Measurements from ENCODE around the gene CSF2.

CSF2 gene

GRCh38 chr5:132067941-132068808, 5.4 kb upstream of the CSF2 start:
- DNase-seq (ENCODE audit: low read depth in 3 of 3, low spot score in 1 of 3) = no peak

DNA sequence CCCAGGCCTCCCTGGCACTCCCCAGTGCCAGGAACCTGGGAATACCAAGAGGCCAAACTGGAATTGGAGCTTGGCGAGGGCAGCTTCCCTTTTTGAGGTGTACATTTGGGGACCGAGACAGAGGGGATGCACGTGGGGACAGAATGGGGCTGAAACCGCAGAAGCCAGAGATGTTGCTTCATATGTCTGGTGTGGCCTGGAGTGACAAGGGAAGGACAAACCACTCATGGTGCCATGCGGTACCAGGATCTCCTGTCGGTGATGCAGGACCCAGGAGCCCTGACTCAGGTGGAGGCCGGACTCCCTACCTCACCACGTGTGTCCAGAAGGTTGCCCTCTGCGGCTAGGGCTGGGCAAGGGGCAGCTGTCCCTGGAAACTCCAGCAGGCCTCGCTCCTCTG, 4.0 kb upstream of the CSF2 start:
- DNase-seq (ENCODE audit: low read depth in 3 of 3, low spot score in 1 of 3) = no peak

- DNase-seq (ENCODE audit: low read depth in 3 of 3, low spot score in 1 of 3) = no peak
Observed at GRCh38 chr5:132069994-132070393, 3.6 kb upstream of the CSF2 start.

DNA sequence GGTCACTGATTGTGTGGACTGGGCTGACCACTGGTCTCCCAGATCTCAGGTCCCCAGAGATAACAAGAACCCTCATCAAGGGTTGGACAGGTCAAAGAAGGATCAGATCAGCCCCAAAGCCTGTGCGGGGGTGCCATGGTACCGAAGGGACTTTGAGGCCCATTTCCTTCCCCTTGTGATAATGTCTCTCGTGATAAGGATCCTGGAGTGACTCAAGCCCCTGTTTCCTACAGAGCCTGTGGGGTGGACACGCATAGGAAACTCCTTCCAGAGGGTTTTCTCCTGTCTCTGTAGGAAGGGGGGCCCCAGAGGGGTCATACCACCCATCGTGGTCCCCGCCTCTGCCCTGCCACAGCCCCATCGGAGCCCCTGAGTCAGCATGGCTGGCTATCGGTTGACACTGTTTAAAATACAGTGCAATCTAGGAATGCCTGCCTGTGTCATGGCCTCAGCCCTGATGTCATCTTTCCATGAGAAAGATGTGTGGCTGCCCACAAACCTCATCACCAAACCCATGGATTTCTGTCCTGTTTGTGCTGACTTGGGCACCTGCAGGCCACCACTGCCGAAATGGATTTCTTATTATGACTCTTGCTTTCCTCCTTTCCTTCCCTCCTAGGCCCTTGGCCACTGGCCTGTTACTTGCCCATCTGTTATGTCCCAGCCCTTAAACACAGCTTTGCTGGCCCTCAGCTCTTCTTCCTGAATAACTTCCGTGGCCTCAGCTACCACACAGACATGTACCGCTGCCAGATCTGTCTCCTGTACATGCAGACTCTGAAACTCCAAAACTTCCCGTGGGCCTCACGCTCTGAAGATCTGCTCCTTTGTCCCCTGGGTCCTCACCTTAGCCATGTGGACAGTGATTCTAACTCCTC, 2.9 kb upstream of the CSF2 start:
- DNase-seq (ENCODE audit: low read depth in 3 of 3, low spot score in 1 of 3) = no peak

- no peak for DNase-seq (ENCODE audit: low read depth in 3 of 3, low spot score in 1 of 3)
Observed at GRCh38 chr5:132071338-132071707, 2.3 kb upstream of the CSF2 start.

DNA sequence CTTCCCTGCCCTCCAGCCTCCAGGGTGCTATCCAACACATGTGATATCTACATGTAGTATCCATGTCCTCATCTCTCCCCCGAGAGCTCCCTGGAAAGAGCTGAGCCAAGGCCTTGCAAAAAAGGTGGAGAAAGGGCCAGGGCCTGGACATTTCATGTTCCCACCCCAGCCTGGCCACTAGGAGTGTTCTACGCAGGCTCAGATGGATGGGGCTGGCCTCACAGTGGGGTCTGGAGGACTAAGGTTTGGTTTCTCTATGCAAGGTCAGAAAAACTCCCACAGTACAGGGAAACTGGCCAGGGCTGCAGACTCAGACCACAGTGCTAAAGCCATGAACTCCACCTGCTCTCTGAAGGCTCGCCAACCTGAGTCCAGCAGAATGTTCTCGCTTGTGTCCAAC, 1.5 kb upstream of the CSF2 start:
- DNase-seq (ENCODE audit: low read depth in 3 of 3, low spot score in 1 of 3) = no peak

DNA sequence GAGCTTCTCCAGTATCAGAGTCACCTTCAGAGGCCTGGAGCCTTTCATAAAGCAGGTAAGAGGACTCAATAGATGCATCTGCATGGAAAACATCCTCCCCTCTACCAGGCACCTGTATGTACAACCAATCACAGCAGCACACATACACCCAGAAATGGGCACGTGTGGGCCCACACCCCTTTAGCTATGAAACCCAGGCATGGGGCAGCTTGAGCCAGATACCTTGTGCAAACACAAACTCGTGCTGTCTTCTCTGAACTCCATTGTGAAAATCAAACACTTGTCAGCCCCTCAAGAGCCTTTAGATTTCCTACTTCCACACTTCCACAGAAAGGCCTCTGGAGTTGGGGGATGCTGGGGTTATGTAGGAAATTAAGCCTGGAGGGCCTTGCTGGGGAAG, 1.1 kb upstream of the CSF2 start:
- DNase-seq (ENCODE audit: low read depth in 3 of 3, low spot score in 1 of 3) = no peak

DNA sequence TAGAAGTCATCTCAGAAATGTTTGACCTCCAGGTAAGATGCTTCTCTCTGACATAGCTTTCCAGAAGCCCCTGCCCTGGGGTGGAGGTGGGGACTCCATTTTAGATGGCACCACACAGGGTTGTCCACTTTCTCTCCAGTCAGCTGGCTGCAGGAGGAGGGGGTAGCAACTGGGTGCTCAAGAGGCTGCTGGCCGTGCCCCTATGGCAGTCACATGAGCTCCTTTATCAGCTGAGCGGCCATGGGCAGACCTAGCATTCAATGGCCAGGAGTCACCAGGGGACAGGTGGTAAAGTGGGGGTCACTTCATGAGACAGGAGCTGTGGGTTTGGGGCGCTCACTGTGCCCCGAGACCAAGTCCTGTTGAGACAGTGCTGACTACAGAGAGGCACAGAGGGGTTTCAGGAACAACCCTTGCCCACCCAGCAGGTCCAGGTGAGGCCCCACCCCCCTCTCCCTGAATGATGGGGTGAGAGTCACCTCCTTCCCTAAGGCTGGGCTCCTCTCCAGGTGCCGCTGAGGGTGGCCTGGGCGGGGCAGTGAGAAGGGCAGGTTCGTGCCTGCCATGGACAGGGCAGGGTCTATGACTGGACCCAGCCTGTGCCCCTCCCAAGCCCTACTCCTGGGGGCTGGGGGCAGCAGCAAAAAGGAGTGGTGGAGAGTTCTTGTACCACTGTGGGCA, 642 bp downstream of the CSF2 start:
- DNase-seq (ENCODE audit: low read depth in 3 of 3, low spot score in 1 of 3) = no peak

- no peak for DNase-seq (ENCODE audit: low read depth in 3 of 3, low spot score in 1 of 3)
Observed at GRCh38 chr5:132074772-132075718, 1.5 kb downstream of the CSF2 start.

- DNase-seq (ENCODE audit: low read depth in 3 of 3, low spot score in 1 of 3) = no peak
Observed at GRCh38 chr5:132075719-132076077, 2.1 kb downstream of the CSF2 start.

DNA sequence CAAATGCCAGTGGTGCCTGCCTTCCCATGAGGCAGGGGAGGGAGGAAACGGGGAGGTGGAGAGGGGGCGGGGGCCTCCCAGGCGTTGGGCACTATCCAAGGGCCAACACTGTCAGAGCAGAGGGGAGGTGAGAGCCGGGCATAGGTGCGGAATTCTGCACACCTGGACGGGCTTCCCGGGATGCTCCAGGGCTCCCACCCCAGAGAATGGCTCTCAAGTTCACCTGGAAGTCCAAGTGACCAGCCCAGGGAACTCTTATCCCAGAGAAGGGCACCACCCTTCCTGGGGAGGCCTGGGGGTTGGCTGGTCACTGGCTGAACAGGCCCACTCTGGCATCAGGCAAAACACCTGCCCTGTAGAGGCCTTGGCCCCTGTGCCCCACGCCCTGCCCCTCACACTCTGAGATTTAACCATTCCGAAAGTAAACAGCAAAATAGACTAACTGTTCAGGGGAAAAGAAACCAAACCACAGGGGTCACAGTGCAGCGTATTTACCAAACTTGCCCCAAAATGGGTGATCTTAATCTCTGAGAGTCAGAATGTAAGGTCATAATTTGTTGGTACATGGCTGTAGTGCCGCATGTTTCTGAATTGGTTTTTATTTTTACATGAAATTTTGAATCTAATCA, 2.7 kb downstream of the CSF2 start:
- DNase-seq (ENCODE audit: low read depth in 3 of 3, low spot score in 1 of 3) = no peak

GRCh38 chr5:132076983-132077382, 3.4 kb downstream of the CSF2 start:
- DNase-seq (ENCODE audit: low read depth in 3 of 3, low spot score in 1 of 3) = no peak

- DNase-seq (ENCODE audit: low read depth in 3 of 3, low spot score in 1 of 3) = no peak
Observed at GRCh38 chr5:132079081-132079480, 5.5 kb downstream of the CSF2 start.

DNA sequence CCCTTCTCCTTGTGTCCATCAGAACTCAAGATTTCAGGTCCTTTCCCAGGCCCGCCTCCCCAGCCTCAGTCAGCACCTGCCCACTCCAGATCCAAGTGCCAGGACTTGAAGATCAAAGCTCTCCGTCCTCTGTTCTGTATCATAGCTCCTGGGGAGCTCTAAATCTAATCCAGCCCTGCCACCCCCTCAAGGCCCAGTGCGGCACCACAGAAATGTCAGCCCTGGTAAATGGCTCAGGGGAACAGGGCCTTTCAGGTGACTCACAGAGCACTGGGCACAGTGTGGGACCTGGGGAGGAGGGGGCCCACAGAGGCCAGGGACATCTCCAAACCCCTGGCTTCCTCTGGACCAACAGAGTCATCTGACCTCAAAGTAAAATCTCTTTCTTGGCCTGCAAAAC, 6.0 kb downstream of the CSF2 start:
- no peak for DNase-seq (ENCODE audit: low read depth in 3 of 3, low spot score in 1 of 3)

DNA sequence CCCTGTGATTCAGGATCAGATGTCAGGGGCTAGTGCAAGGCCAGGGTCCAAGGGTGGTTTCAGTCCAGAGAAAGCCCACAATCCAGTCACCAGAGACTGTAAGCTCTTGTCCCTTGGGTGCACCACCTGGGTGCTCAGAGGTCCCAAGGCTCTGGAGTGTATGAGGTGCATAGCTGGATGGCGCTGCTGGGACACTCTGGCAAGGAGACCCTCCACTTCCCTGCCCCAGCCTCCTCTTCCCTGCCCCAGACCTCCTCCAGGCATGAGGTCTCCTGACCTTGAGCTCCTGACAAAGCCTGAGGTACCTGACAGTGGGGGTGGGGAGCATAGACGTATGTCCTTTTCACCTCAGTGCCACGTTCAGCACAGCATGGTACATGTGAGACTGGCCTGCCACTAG, 7.0 kb downstream of the CSF2 start:
- DNase-seq (ENCODE audit: low read depth in 3 of 3, low spot score in 1 of 3) = no peak

GRCh38 chr5:132081458-132081857, 7.9 kb downstream of the CSF2 start:
- DNase-seq (ENCODE audit: low read depth in 3 of 3, low spot score in 1 of 3) = no peak

GRCh38 chr5:132082329-132083023, 8.9 kb downstream of the CSF2 start:
- no peak for DNase-seq (ENCODE audit: low read depth in 3 of 3, low spot score in 1 of 3)

DNA sequence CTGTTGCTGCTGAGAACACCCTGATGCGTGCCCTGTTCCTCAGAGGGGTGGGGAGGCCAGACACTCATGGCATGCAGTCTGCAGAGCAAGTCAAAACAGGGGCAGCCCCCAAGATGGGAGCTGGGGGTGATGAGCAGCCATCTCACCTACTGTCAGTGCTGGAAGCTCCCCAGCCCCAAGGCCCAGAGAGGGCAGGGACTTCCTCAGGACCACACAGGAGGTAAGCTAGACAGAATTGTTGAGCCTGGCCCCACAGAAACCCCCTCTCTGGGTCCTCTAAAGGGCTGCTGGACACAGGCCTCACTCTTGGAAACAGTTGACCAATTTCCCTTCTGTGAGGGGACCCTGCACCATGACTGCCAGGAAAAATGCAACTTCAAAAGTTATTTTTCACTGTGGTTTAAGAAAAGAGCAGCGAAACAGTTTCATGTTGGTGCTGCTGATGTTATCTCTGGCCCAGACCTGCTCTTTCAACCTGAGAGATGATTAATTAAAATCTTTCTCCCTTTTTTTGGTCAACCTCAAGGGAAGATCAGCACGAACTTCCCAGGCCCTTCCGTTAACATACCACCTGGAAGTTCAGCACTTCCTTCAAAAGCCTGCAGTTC, 9.6 kb downstream of the CSF2 start:
- no peak for DNase-seq (ENCODE audit: low read depth in 3 of 3, low spot score in 1 of 3)

DNA sequence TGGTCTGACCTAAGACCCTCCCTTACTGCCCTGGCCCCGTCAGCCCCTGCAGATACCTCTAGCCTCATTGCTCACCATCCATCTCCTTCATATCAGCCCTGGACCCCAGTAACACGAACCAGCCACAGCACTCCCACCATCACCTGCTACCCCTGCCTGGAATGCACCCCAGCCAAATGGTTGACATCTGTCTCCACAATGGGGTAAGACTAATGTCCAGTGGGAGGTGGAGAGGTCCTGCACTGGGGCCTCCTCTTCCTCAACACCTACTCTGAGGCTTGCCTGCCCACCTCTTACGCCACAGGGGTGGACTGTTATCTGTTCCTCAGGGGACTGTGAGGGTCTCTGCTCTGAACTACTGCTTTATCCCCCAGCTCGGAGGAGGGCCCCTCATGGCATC, 12.1 kb downstream of the CSF2 start:
- no peak for DNase-seq (ENCODE audit: low read depth in 3 of 3, low spot score in 1 of 3)

Measured in stimulated activated CD4-positive, alpha-beta T cell treated with anti-CD3 and anti-CD28 coated beads, TNF-alpha, amount 100 ng/mL, for 1 hour (primary cell).